Vagina (tissue), 2 donors: Measurements from ENCODE around the gene RPS27L. TPM values are rescaled to one million over a fixed set of nuclear protein-coding genes. Genes with fewer than 3 reads are reported as not detected.
"Not testable (repeated sequence)": the region's sequence is repeated elsewhere in the genome, so short reads cannot be mapped to it uniquely, and the experiment has no call there.

Source experiments
- DNase-seq, 2 donors: peaks; one replicate each; pipeline ENCODE4 v3.0.0-alpha.2; 2017; ENCODE audit errors: extremely low spot score in 2 of 2
- H3K27ac ChIP-seq: fragments of 200-600 bp; sonication (generic); one replicate; pipeline ENCODE4 v1.5.1; 2019
- H3K27me3 ChIP-seq: fragments of 200-600 bp; sonication (generic); one replicate; pipeline ENCODE4 v1.5.1; 2019
- H3K36me3 ChIP-seq, 2 donors: fragments of 200-600 bp; sonication (generic); one replicate each; pipeline ENCODE4 v1.5.1; 2017 to 2019
- H3K4me1 ChIP-seq: fragments of 200-600 bp; sonication (generic); one replicate; pipeline ENCODE4 v1.5.1; 2019
- H3K4me3 ChIP-seq, 2 donors: fragments of 200-600 bp; sonication (generic); 1 replicate in 1 of 2; 2 replicates in 1 of 2; pipeline ENCODE4 v1.5.1; 2016 to 2019
- H3K9me3 ChIP-seq: fragments of 200-600 bp; sonication (generic); one replicate; pipeline ENCODE4 v1.5.1; 2019
- CTCF ChIP-seq, 3 experiments: fragments of 450-650 bp in 2 of 3; fragments of 200-600 bp in 1 of 3; sonication (generic) in 1 of 3; IDR thresholded peaks; one replicate each; pipeline ENCODE4 v1.5.1; 2017 to 2019; ENCODE audit warnings: antibody characterized with exemption in 3 of 3, mild to moderate bottlenecking in 2 of 3, moderate library complexity in 2 of 3
- POLR2A ChIP-seq, 2 donors: fragments of 450-650 bp; IDR thresholded peaks; one replicate each; pipeline ENCODE4 v1.6.1; 2017; ENCODE audit warnings: antibody characterized with exemption in 2 of 2, mild to moderate bottlenecking in 2 of 2, moderate library complexity in 2 of 2
- POLR2AphosphoS5 ChIP-seq, 2 donors: sonication (generic); formaldehyde crosslinking; IDR thresholded peaks; one replicate each; pipeline ENCODE4 v1.9.0; 2017; ENCODE audit warnings: antibody characterized with exemption in 2 of 2, mild to moderate bottlenecking in 2 of 2, low read depth in 1 of 2; ENCODE audit not compliant: insufficient read depth in 1 of 2
- intact Hi-C: fragments of 100-400 bp; cut with DNase I; formaldehyde crosslinking; loops from one replicate; pipeline ENCODE4 v1.15.1; 2023
- total RNA-seq: library from RNA; depleted of rRNA; stranded (reverse); fragments of >200 nt; gene quantifications from one replicate; pipeline ENCODE4 v1.2.3, GENCODE V29; 2016

RPS27L gene
- total RNA-seq, 1 donor from 2014 or later, result 74.6 TPM

GRCh38 chr15:63107895-63108546 is 49.3 kb downstream of the RPS27L start:
- Histone ChIP-seq H3K9me3 (no peaks in the 10 kb centered on the region), H3K27ac (no peak overlapping the region), H3K4me1 (no peaks in the 10 kb centered on the region), H3K36me3 (no peaks in the 10 kb centered on the region), H3K4me3 (no peak overlapping the region), H3K27me3 (no peaks in the 10 kb centered on the region)
- intact Hi-C loops, result no loop called here
- no peak for DNase-seq
- TF ChIP-seq POLR2A (IDR thresholded peaks at IDR 0.05) (no peak), CTCF (IDR thresholded peaks at IDR 0.05) (no peak), POLR2AphosphoS5 (IDR thresholded peaks at IDR 0.05; ENCODE audit: insufficient read depth in 1 of 2, low read depth in 1 of 2) (no peak)

- DNase-seq, H3K27ac ChIP-seq, H3K9me3 ChIP-seq, H3K4me3 ChIP-seq, H3K27me3 ChIP-seq, H3K4me1 ChIP-seq, intact Hi-C loops, H3K36me3 ChIP-seq: not testable (repeated sequence)
These were observed 51.9 kb downstream of the RPS27L start for GRCh38 chr15:63105354-63105753.

- intact Hi-C loops, result no loop called here
- no peak for TF ChIP-seq POLR2AphosphoS5 (IDR thresholded peaks at IDR 0.05; ENCODE audit: insufficient read depth in 1 of 2, low read depth in 1 of 2)
- TF ChIP-seq CTCF (IDR thresholded peaks at IDR 0.05), result no peak
- TF ChIP-seq POLR2A (IDR thresholded peaks at IDR 0.05), result no peak
- Histone ChIP-seq H3K36me3 (no peaks in the 10 kb centered on the region), H3K27me3 (no peaks in the 10 kb centered on the region), H3K9me3 (no peaks in the 10 kb centered on the region), H3K4me1 (no peaks in the 10 kb centered on the region), H3K27ac (no peak overlapping the region), H3K4me3 (no peak overlapping the region)
- no peak for DNase-seq
These were observed 52.5 kb downstream of the RPS27L start for GRCh38 chr15:63104727-63105126.

- TF ChIP-seq POLR2A (IDR thresholded peaks at IDR 0.05), result no peak
- TF ChIP-seq POLR2AphosphoS5 (IDR thresholded peaks at IDR 0.05; ENCODE audit: insufficient read depth in 1 of 2, low read depth in 1 of 2), result no peak
- no peak for TF ChIP-seq CTCF (IDR thresholded peaks at IDR 0.05)
- DNase-seq, result no peak
- Histone ChIP-seq H3K27ac (no peak overlapping the region), H3K4me1 (no peaks in the 10 kb centered on the region), H3K27me3 (no peaks in the 10 kb centered on the region), H3K4me3 (no peak overlapping the region), H3K36me3 (no peaks in the 10 kb centered on the region), H3K9me3 (no peaks in the 10 kb centered on the region)
- intact Hi-C loops, result no loop called here
These were observed 53.9 kb downstream of the RPS27L start for GRCh38 chr15:63103416-63103815.

- H3K9me3 ChIP-seq, H3K4me3 ChIP-seq, H3K4me1 ChIP-seq, H3K36me3 ChIP-seq, DNase-seq, intact Hi-C loops, H3K27ac ChIP-seq, H3K27me3 ChIP-seq: not testable (repeated sequence)
These were observed 57.7 kb downstream of the RPS27L start for GRCh38 chr15:63099581-63099980.

- H3K36me3 ChIP-seq, DNase-seq, H3K27ac ChIP-seq, intact Hi-C loops, H3K27me3 ChIP-seq, H3K9me3 ChIP-seq, H3K4me1 ChIP-seq, H3K4me3 ChIP-seq: not testable (repeated sequence)
These were observed 58.4 kb downstream of the RPS27L start for GRCh38 chr15:63098901-63099300.

Other genes starting within 250 kb of the RPS27L start
- 498 TPM for gene TPM1, start 114.7 kb downstream of the RPS27L start, total RNA-seq
- 23.3 TPM for gene LACTB, start 35.6 kb downstream of the RPS27L start, total RNA-seq
- 29.5 TPM for gene RAB8B, start 32.1 kb upstream of the RPS27L start, total RNA-seq
- 22.8 TPM for gene APH1B, start 120.1 kb upstream of the RPS27L start, total RNA-seq
- gene CA12, start 224.4 kb upstream of the RPS27L start, total RNA-seq, result 89.6 TPM